Activated T-helper 1 cell treated with anti-CD3 and anti-CD28 coated beads, Interleukin-12 subunit alpha, Interleukin-12 subunit beta, Interleukin-2, Interleukin-4 antibody, amounts not matched to agents 30 ng/mL and 10 ng/mL and 1 ng/mL, durations not matched to agents 14 hours and 24 hours and 36 hours (primary cell): Measurements from ENCODE around the gene ALDH1A3. TPM values are rescaled to one million over a fixed set of nuclear protein-coding genes. Genes with fewer than 3 reads are reported as not detected.

Source experiments
- DNase-seq: peaks from one replicate; pipeline ENCODE4 v3.0.0; 2021; ENCODE audit warnings: low spot score
- H3K27ac Mint-ChIP-seq: one replicate; pipeline ENCODE4 v1.8.0; 2021; ENCODE audit warnings: mild to moderate bottlenecking, mixed read lengths
- H3K27me3 Mint-ChIP-seq: one replicate; pipeline ENCODE4 v1.8.0; 2022; ENCODE audit warnings: mild to moderate bottlenecking, moderate library complexity, mixed read lengths; ENCODE audit not compliant: insufficient read depth
- H3K36me3 Mint-ChIP-seq: one replicate; pipeline ENCODE4 v1.8.0; 2021; ENCODE audit warnings: low read depth, mixed read lengths
- H3K4me1 Mint-ChIP-seq: one replicate; pipeline ENCODE4 v1.8.0; 2021; ENCODE audit warnings: low read depth, mixed read lengths
- H3K4me3 Mint-ChIP-seq: one replicate; pipeline ENCODE4 v1.8.0; 2021; ENCODE audit warnings: mild to moderate bottlenecking, moderate library complexity, mixed read lengths
- H3K9me3 Mint-ChIP-seq: one replicate; pipeline ENCODE4 v1.8.0; 2021; ENCODE audit warnings: mixed read lengths
- intact Hi-C: fragments of 100-400 bp; cut with micrococcal nuclease; formaldehyde crosslinking; loops from one replicate; pipeline ENCODE4 v1.15.1; 2024
- total RNA-seq: library from RNA; stranded (reverse); gene quantifications from 2 replicates; pipeline ENCODE4 v1.2.3, GENCODE V29; 2022

Gene ALDH1A3
- total RNA-seq, 1 donor from 2014 or later = not detected

GRCh38 chr15:100930306-100930848 lies 50.7 kb downstream of the ALDH1A3 start:
- intact Hi-C loops = no loop called here
- no peaks in the 10 kb centered on the region for H3K36me3 Mint-ChIP-seq
- H3K27me3 Mint-ChIP-seq = peaks cover 7% of the 10 kb centered on the region
- H3K4me3 Mint-ChIP-seq = no peak overlapping the region
- H3K9me3 Mint-ChIP-seq = no peaks in the 10 kb centered on the region
- H3K27ac Mint-ChIP-seq = no peak overlapping the region
- DNase-seq = no peak
- no peaks in the 10 kb centered on the region for H3K4me1 Mint-ChIP-seq

DNA sequence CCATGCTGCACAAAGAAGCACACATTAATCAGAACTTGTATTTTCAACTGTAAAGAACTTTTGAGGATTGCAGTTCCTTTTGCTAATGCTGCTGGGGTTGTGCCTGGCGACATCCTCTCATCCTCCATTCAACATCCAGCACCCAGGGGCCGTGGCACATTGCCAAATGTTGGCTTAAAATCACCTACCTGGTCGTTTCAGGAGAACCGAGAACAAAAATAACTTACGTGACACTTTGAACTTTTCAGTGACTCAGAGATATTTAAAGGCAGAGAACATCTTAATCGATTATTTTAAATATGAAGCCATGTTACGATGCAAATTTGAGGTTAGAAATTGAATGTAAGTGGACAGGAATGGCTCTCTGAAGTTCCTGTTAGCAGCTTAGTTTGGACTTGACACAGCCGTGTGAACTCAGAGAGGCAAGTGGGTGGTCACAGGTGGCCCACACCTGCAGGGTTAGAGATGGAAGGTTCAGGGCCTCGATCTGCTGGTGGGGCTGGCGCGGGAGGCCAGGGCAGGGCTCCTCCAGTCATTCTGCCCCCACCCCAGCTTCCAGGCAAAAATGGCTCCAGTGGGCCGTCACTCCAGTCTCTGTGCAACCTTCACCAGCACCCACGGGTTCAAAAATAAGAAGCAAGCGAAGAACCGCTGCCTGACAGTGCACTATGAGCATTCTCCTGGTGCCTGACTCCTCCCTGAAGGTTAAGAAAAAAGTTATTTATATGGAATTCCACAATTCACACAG lies 51.7 kb downstream of the ALDH1A3 start:
- no peaks in the 10 kb centered on the region for H3K4me1 Mint-ChIP-seq
- DNase-seq = no peak
- H3K36me3 Mint-ChIP-seq = no peaks in the 10 kb centered on the region
- peaks cover 7% of the 10 kb centered on the region for H3K27me3 Mint-ChIP-seq
- H3K4me3 Mint-ChIP-seq = no peak overlapping the region
- intact Hi-C loops = no loop called here
- no peak overlapping the region for H3K27ac Mint-ChIP-seq
- no peaks in the 10 kb centered on the region for H3K9me3 Mint-ChIP-seq

GRCh38 chr15:100932676-100933348 lies 53.2 kb downstream of the ALDH1A3 start:
- no peak for DNase-seq
- peaks cover 7% of the 10 kb centered on the region for H3K27me3 Mint-ChIP-seq
- no peaks in the 10 kb centered on the region for H3K36me3 Mint-ChIP-seq
- intact Hi-C loops = no loop called here
- no peak overlapping the region for H3K27ac Mint-ChIP-seq
- no peaks in the 10 kb centered on the region for H3K9me3 Mint-ChIP-seq
- no peaks in the 10 kb centered on the region for H3K4me1 Mint-ChIP-seq
- H3K4me3 Mint-ChIP-seq = no peak overlapping the region

GRCh38 chr15:100934166-100934565 lies 54.5 kb downstream of the ALDH1A3 start:
- DNase-seq = no peak
- Mint-ChIP-seq H3K27me3 (peaks cover 9% of the 10 kb centered on the region), H3K4me3 (no peak overlapping the region), H3K9me3 (no peaks in the 10 kb centered on the region), H3K27ac (no peak overlapping the region), H3K4me1 (no peaks in the 10 kb centered on the region), H3K36me3 (no peaks in the 10 kb centered on the region)
- intact Hi-C loops = no loop called here

- Mint-ChIP-seq H3K36me3 (no peaks in the 10 kb centered on the region), H3K27ac (no peak overlapping the region), H3K4me1 (no peaks in the 10 kb centered on the region), H3K9me3 (no peaks in the 10 kb centered on the region), H3K27me3 (peaks cover 9% of the 10 kb centered on the region), H3K4me3 (no peak overlapping the region)
- DNase-seq = no peak
- intact Hi-C loops = no loop called here
Measured at GRCh38 chr15:100934726-100935125, 55.1 kb downstream of the ALDH1A3 start.

DNA sequence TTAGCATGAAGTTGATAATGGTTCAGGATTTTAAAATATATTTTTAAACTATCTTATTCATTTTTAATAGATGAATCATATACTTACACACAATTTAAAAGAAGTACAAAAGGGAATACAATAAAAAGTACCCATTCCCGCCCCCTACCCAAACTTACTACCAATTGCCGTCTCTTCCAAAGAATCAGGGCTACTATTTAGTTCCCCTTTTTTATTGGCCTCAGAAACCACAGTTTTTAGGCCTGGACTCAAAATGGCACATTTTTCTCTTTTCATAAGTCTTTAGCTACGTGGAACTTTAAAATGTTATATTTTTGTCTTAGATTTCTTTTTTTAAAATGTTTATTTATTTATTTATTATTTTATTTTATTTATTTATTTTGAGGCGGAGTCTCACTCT lies 57.5 kb downstream of the ALDH1A3 start:
- H3K36me3 Mint-ChIP-seq = no peaks in the 10 kb centered on the region
- H3K4me1 Mint-ChIP-seq = no peaks in the 10 kb centered on the region
- intact Hi-C loops = no loop called here
- no peak for DNase-seq
- peaks cover 9% of the 10 kb centered on the region for H3K27me3 Mint-ChIP-seq
- no peak overlapping the region for H3K4me3 Mint-ChIP-seq
- no peak overlapping the region for H3K27ac Mint-ChIP-seq
- no peaks in the 10 kb centered on the region for H3K9me3 Mint-ChIP-seq

- Mint-ChIP-seq H3K27me3 (peaks cover 8% of the 10 kb centered on the region), H3K4me3 (no peak overlapping the region), H3K36me3 (no peaks in the 10 kb centered on the region), H3K27ac (no peak overlapping the region), H3K9me3 (no peaks in the 10 kb centered on the region), H3K4me1 (no peaks in the 10 kb centered on the region)
- intact Hi-C loops = no loop called here
- no peak for DNase-seq
Measured at GRCh38 chr15:100939791-100940190, 60.2 kb downstream of the ALDH1A3 start.

- Mint-ChIP-seq H3K4me3 (no peak overlapping the region), H3K27ac (no peak overlapping the region), H3K4me1 (no peaks in the 10 kb centered on the region), H3K27me3 (peaks cover 2% of the 10 kb centered on the region), H3K9me3 (no peaks in the 10 kb centered on the region), H3K36me3 (no peaks in the 10 kb centered on the region)
- no peak for DNase-seq
- intact Hi-C loops = no loop called here
Measured at GRCh38 chr15:100940767-100941379, 61.2 kb downstream of the ALDH1A3 start.

DNA sequence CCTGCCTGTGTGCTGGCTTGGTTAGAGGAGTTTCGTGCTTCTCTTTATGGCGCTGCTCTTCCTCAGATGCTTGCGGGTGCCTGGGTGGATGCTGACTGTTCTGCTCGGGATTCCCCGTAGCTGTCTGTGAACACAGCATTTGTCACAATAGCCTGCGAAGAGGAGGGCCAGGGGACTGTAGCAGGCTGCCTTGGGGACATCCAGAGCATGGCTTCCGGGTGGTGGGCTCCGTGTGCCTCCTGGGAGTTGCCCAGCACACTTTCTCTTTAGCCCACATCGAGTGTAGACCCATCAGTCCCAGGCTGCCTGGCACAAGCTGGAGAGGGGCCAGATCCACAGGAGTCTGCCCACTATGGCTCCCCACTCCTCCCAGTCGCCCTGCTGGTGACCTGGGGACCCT lies 61.9 kb downstream of the ALDH1A3 start:
- Mint-ChIP-seq H3K36me3 (no peaks in the 10 kb centered on the region), H3K27ac (no peak overlapping the region), H3K27me3 (peaks cover 2% of the 10 kb centered on the region), H3K9me3 (no peaks in the 10 kb centered on the region), H3K4me1 (no peaks in the 10 kb centered on the region), H3K4me3 (no peak overlapping the region)
- intact Hi-C loops = no loop called here
- DNase-seq = no peak

DNA sequence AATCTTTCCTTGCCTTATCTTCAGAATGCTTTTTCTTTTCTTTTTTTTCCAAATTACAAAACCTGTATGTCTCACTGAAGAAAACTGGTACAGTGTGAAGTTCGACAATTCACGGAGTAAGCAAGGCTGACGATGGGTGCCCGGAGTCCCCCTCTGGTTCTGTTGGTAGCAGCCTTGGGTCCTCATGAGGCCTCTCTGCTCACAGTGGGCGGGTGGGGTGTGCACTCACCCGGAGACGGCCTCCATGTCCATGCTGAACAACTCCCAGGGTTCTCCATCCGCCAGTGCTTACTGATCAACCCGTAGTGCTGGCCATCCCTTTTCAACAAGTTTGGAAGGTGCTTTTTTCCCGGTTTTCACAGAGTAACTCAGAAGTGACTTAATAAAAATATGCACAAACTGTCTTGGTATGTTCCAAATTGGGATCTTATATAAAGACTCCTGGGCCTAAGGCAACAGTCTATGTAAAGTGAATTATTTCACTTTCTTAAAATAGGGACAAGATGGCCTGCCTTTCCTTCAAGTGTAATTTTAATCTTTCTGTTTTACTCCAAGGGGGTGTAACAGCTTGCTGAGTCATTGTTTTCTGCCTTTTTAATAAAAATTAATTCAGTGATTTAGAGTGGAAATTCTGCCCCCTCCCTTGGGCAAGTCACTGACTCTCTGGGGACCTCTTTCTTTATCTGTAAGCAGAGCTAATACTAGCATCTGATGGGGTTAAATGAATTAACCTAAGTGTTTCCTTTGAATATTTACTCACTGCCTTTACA lies 63.2 kb downstream of the ALDH1A3 start:
- H3K9me3 Mint-ChIP-seq = no peaks in the 10 kb centered on the region
- H3K36me3 Mint-ChIP-seq = no peaks in the 10 kb centered on the region
- intact Hi-C loops = no loop called here
- no peak overlapping the region for H3K4me3 Mint-ChIP-seq
- DNase-seq = no peak
- H3K27ac Mint-ChIP-seq = no peak overlapping the region
- H3K27me3 Mint-ChIP-seq = peaks cover 6% of the 10 kb centered on the region
- H3K4me1 Mint-ChIP-seq = no peaks in the 10 kb centered on the region

GRCh38 chr15:100944244-100944895 lies 64.7 kb downstream of the ALDH1A3 start:
- Mint-ChIP-seq H3K4me3 (no peak overlapping the region), H3K27ac (no peak overlapping the region), H3K36me3 (no peaks in the 10 kb centered on the region), H3K9me3 (no peaks in the 10 kb centered on the region), H3K4me1 (no peaks in the 10 kb centered on the region), H3K27me3 (peaks cover 9% of the 10 kb centered on the region)
- intact Hi-C loops = no loop called here
- no peak for DNase-seq

DNA sequence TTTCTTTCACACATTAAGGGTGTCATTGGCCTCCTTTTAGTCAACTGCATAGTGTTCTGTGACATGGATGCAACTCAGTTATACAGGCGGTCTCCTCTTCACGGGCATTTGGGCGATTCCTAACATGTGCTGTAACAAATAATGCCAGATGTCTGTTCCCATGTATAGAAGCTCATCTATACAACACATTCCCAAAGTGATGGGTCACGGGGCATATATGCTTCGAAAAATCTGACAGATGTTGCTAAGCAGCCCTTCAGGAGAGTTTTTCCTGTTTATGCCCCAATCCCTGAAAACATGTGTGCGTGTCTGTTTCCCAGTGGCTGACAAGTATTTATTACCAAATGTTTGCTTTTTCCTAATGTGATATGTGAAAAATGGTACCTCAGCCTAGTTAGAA lies 65.4 kb downstream of the ALDH1A3 start:
- Mint-ChIP-seq H3K27me3 (peaks cover 9% of the 10 kb centered on the region), H3K4me3 (no peak overlapping the region), H3K4me1 (no peaks in the 10 kb centered on the region), H3K9me3 (no peaks in the 10 kb centered on the region), H3K36me3 (no peaks in the 10 kb centered on the region), H3K27ac (no peak overlapping the region)
- DNase-seq = no peak
- intact Hi-C loops = no loop called here
